SK-N-SH (cell line): ENCODE measurements around the gene KRTAP2-1.

ENCODE experiments used
- CHD2 ChIP-seq: fragments of 150-350 bp; IDR thresholded peaks from 2 replicates; pipeline ENCODE4 v1.6.1; 2018; ENCODE audit warnings: low read length; ENCODE audit not compliant: partially characterized antibody
- GABPA ChIP-seq: IDR thresholded peaks from 2 replicates; pipeline ENCODE4 v1.4.0; 2012; ENCODE audit warnings: low read depth, mild to moderate bottlenecking
- GATA2 ChIP-seq: sonication (generic); formaldehyde crosslinking; IDR thresholded peaks from 2 replicates; pipeline ENCODE4 v1.5.0; 2020; ENCODE audit warnings: mild to moderate bottlenecking, missing genetic modification reagents
- JUND ChIP-seq: IDR thresholded peaks from 2 replicates; pipeline ENCODE4 v1.4.0; 2012
- NRF1 ChIP-seq: IDR thresholded peaks from 2 replicates; pipeline ENCODE4 v1.6.1; 2012; ENCODE audit warnings: low read depth, mild to moderate bottlenecking, low read length
- SIN3A ChIP-seq: IDR thresholded peaks from 2 replicates; pipeline ENCODE4 v1.6.1; 2012; ENCODE audit warnings: low read depth, mild to moderate bottlenecking, low read length, moderate library complexity, borderline replicate concordance
- TF ChIP-seq, protein P1 (sequence below): fragments of 200-600 bp; sonication (generic); IDR thresholded peaks from 2 replicates; pipeline ENCODE4 v1.6.1; 2017; ENCODE audit warnings: antibody characterized with exemption, mild to moderate bottlenecking, moderate library complexity
- TF ChIP-seq, protein P2 (sequence below): IDR thresholded peaks from 2 replicates; pipeline ENCODE4 v1.4.0; 2012; ENCODE audit warnings: low read depth

DNA sequence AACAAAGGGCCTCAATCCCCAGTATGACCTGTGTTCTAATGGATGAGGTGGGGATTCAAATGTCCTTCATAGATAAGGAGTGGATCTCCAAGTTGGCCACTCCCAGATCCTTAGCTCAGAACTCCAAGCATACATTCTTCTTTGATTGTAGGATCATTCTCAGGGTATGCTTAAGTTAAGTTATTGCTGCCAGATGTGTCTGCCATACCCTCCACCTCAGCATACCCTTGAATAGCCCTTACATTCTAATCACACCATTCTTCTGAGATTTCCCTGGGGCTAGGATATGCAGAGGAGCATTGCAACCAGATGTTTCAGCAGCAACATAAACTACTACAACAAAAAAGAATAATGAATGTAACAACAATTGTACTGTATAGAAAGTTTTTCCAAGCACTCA, 20.2 kb upstream of the KRTAP2-1 start:
- no peak for TF ChIP-seq JUND
- TF ChIP-seq, protein P1, sequence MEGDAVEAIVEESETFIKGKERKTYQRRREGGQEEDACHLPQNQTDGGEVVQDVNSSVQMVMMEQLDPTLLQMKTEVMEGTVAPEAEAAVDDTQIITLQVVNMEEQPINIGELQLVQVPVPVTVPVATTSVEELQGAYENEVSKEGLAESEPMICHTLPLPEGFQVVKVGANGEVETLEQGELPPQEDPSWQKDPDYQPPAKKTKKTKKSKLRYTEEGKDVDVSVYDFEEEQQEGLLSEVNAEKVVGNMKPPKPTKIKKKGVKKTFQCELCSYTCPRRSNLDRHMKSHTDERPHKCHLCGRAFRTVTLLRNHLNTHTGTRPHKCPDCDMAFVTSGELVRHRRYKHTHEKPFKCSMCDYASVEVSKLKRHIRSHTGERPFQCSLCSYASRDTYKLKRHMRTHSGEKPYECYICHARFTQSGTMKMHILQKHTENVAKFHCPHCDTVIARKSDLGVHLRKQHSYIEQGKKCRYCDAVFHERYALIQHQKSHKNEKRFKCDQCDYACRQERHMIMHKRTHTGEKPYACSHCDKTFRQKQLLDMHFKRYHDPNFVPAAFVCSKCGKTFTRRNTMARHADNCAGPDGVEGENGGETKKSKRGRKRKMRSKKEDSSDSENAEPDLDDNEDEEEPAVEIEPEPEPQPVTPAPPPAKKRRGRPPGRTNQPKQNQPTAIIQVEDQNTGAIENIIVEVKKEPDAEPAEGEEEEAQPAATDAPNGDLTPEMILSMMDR, result no peak
- no peak for TF ChIP-seq CHD2
- no peak for TF ChIP-seq GABPA
- no peak for TF ChIP-seq SIN3A
- TF ChIP-seq GATA2 (CRISPR knock-in tag), result no peak
- TF ChIP-seq, protein P2, sequence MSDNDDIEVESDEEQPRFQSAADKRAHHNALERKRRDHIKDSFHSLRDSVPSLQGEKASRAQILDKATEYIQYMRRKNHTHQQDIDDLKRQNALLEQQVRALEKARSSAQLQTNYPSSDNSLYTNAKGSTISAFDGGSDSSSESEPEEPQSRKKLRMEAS, result no peak
- no peak for TF ChIP-seq NRF1
